ENCODE results near the gene CHORDC1. TPM values are rescaled to one million over a fixed set of nuclear protein-coding genes. Genes with fewer than 3 reads are reported as not detected.

The CHORDC1 gene
- total RNA-seq (2022; extraction: Qiagen RNA extraction; ENCODE audit: low read depth): 73.9 to 105 TPM (median 97.9 TPM) in 5 replicates

GRCh38 chr11:90222459-90223247, at the start of gene CHORDC1:
TSS of gene CHORDC1 (minus strand) at chr11:90223049. CDS start at chr11:90222954, 95 bp downstream.

Other genes starting within 250 kb of the CHORDC1 start
- not detected in 5 replicates for gene TRIM49C, start 191.9 kb downstream of the CHORDC1 start, total RNA-seq (2022; extraction: Qiagen RNA extraction; ENCODE audit: low read depth)
- gene UBTFL1, start 137.1 kb downstream of the CHORDC1 start, total RNA-seq (2022; extraction: Qiagen RNA extraction; ENCODE audit: low read depth): not detected in 5 replicates
- gene NAALAD2, start 88.4 kb downstream of the CHORDC1 start, total RNA-seq (2022; extraction: Qiagen RNA extraction; ENCODE audit: low read depth): not detected in 5 replicates

All from A549 treated with ZK216348 at 1 μM for 4 hours (cell line).